PC-3 (cell line): ENCODE data around the gene HPN.

Source experiments
- EZH2 ChIP-seq: fragments of 300-600 bp; sonication (generic); IDR thresholded peaks from one replicate; pipeline ENCODE4 v1.6.1; 2017; ENCODE audit warnings: antibody characterized with exemption, mild to moderate bottlenecking, low read length; ENCODE audit not compliant: unreplicated experiment
- EZH2phosphoT487 ChIP-seq: fragments of 300-600 bp; sonication (generic); IDR thresholded peaks from 2 replicates; pipeline ENCODE4 v1.6.1; 2018; ENCODE audit warnings: mild to moderate bottlenecking, antibody characterized with exemption, low read length, borderline replicate concordance
- TF ChIP-seq, protein P1 (sequence below): fragments of 300-600 bp; sonication (generic); conservative IDR thresholded peaks from 2 replicates; pipeline ENCODE4 v1.5.1; 2017; ENCODE audit warnings: antibody characterized with exemption, low read depth, mild to moderate bottlenecking, low read length

DNA sequence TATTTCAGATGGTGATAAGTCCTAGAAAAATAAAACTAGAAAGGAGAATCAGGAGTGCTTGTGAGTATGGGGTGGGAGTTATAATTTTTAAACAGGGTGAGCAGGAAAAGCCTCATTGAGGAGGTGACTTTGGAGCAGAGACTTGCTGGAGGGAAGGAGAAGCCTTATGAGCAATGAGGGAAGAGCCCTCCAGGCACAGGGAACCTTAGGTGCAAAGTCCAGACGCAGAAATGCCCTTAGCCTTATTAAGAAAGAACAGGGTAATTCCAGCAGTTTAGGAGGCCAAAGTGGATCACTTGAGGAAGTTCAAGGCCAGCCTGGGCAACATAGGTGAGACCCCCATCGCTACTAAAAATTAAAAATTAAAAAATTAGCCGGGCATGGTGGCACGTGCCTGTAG lies 53.1 kb downstream of the HPN start:
- TF ChIP-seq, protein P1, sequence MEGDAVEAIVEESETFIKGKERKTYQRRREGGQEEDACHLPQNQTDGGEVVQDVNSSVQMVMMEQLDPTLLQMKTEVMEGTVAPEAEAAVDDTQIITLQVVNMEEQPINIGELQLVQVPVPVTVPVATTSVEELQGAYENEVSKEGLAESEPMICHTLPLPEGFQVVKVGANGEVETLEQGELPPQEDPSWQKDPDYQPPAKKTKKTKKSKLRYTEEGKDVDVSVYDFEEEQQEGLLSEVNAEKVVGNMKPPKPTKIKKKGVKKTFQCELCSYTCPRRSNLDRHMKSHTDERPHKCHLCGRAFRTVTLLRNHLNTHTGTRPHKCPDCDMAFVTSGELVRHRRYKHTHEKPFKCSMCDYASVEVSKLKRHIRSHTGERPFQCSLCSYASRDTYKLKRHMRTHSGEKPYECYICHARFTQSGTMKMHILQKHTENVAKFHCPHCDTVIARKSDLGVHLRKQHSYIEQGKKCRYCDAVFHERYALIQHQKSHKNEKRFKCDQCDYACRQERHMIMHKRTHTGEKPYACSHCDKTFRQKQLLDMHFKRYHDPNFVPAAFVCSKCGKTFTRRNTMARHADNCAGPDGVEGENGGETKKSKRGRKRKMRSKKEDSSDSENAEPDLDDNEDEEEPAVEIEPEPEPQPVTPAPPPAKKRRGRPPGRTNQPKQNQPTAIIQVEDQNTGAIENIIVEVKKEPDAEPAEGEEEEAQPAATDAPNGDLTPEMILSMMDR, result no peak
- TF ChIP-seq EZH2phosphoT487 (no peak), EZH2 (no peak)
